Gastroesophageal sphincter (tissue), 3 donors: ENCODE measurements around the gene ELF1.

Experiments
- POLR2A ChIP-seq, 2 donors: fragments of 450-650 bp; IDR thresholded peaks; one replicate each; pipeline ENCODE4 v1.6.1; 2017; ENCODE audit warnings: antibody characterized with exemption in 2 of 2, mild to moderate bottlenecking in 2 of 2, moderate library complexity in 1 of 2
- TF ChIP-seq, protein P1 (sequence below), 4 experiments: fragments of 200-600 bp in 2 of 4; fragments of 450-650 bp in 2 of 4; sonication (generic) in 1 of 4; IDR thresholded peaks; one replicate each; pipeline ENCODE4 v1.5.1; 2017 to 2019; ENCODE audit warnings: antibody characterized with exemption in 4 of 4, mild to moderate bottlenecking in 2 of 4, moderate library complexity in 2 of 4

DNA sequence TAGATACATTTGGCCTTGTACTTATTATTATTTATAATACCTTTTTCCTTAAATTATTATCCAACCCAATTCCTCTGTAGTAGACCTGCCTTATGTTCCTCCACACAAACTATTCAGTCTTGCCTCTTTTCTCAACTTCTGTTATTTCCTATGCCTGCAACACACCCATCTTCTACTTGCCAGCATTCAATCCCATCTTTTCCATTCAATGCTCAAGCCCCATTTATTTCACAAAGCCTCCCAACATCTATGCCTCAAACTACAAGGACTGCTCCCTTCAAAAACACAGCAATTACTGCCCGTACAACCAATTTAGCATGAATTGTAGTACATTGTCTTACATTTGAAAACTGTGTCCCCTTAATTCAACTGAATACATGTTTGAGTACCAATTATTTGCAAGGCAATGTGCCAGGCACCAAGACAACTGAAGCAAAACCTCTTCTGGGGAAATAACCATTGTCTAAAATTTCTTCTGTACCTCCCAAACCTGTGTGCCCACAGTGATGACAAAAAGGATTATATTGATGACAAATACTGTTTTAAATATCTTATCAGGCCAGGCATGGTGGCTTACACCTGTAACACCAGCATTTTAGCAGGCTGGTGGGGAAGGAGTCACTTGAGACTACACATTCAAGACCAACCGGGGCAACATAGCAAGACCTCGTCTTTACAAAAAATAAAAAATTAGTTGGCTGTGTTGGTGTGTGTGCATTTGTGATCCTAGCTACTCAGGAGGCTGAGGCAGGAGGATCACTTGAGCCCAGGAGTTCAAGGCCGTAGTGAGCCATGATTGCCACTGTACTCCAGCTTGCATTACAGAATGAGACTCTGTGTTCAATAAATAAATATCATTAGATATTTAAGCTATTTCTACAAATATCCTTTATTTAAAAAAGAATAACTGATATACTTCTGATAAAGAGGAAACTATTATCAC lies 35.1 kb downstream of the ELF1 start:
- TF ChIP-seq, protein P1, sequence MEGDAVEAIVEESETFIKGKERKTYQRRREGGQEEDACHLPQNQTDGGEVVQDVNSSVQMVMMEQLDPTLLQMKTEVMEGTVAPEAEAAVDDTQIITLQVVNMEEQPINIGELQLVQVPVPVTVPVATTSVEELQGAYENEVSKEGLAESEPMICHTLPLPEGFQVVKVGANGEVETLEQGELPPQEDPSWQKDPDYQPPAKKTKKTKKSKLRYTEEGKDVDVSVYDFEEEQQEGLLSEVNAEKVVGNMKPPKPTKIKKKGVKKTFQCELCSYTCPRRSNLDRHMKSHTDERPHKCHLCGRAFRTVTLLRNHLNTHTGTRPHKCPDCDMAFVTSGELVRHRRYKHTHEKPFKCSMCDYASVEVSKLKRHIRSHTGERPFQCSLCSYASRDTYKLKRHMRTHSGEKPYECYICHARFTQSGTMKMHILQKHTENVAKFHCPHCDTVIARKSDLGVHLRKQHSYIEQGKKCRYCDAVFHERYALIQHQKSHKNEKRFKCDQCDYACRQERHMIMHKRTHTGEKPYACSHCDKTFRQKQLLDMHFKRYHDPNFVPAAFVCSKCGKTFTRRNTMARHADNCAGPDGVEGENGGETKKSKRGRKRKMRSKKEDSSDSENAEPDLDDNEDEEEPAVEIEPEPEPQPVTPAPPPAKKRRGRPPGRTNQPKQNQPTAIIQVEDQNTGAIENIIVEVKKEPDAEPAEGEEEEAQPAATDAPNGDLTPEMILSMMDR (IDR thresholded peaks at IDR 0.05) = no peak
- TF ChIP-seq POLR2A (IDR thresholded peaks at IDR 0.05) = no peak
